ENCODE results near the gene TUBB2A.

DNA sequence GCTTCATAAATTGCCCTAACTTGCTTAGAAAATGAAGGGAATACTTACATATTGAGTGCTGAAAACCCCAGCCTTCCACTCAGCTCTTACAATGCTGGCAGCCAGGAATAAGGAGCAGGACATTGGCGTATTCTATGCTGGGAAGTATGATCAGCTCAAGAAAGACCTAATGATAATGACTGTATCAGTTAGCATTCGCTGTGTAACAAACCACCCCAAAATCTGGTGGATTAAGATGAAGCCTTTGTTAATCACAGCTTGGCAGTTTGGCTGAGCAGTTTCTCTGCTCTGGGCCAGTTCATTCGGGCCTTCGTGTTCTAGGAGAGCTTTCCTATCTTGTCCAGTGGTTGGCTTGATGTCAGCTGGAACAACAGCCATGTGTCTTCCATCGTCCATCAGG lies 33.4 kb upstream of the TUBB2A start:
- TF ChIP-seq, protein P1, sequence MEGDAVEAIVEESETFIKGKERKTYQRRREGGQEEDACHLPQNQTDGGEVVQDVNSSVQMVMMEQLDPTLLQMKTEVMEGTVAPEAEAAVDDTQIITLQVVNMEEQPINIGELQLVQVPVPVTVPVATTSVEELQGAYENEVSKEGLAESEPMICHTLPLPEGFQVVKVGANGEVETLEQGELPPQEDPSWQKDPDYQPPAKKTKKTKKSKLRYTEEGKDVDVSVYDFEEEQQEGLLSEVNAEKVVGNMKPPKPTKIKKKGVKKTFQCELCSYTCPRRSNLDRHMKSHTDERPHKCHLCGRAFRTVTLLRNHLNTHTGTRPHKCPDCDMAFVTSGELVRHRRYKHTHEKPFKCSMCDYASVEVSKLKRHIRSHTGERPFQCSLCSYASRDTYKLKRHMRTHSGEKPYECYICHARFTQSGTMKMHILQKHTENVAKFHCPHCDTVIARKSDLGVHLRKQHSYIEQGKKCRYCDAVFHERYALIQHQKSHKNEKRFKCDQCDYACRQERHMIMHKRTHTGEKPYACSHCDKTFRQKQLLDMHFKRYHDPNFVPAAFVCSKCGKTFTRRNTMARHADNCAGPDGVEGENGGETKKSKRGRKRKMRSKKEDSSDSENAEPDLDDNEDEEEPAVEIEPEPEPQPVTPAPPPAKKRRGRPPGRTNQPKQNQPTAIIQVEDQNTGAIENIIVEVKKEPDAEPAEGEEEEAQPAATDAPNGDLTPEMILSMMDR (conservative IDR thresholded peaks at IDR 0.05; ENCODE audit: low read depth, low read length), result no peak
- no peak for TF ChIP-seq EZH2phosphoT487 (IDR thresholded peaks at IDR 0.05; ENCODE audit: borderline replicate concordance, low read length)
